Neural cell (in vitro differentiated cells): ENCODE measurements around the gene TEAD4. TPM values are rescaled to one million over a fixed set of nuclear protein-coding genes. Genes with fewer than 3 reads are reported as not detected.

ENCODE experiments used
- H2AFZ ChIP-seq: fragments of 200-600, 300-800 bp; sonication (generic), shearing (Covaris generic); 2 replicates; pipeline ENCODE4 v1.6.0; 2014; ENCODE audit warnings: low read depth, mild to moderate bottlenecking, antibody characterized with exemption, low read length, moderate library complexity
- H3F3A ChIP-seq: fragments of 200-600 bp; shearing (Covaris generic); 2 replicates; pipeline ENCODE4 v1.6.1; 2016; ENCODE audit warnings: mild to moderate bottlenecking, moderate library complexity, mixed read lengths, antibody characterized with exemption, low read length; ENCODE audit not compliant: insufficient read depth, poor library complexity, severe bottlenecking
- H3K27ac ChIP-seq: fragments of 200-600, 300-800 bp; sonication (generic), shearing (Covaris generic); 2 replicates; pipeline ENCODE4 v1.5.1; 2014; ENCODE audit warnings: mild to moderate bottlenecking, low read length, moderate library complexity
- H3K27me3 ChIP-seq: fragments of 300-800, 200-600 bp; sonication (generic), shearing (Covaris generic); 2 replicates; pipeline ENCODE4 v1.6.0; 2014; ENCODE audit warnings: mild to moderate bottlenecking, low read depth, low read length, moderate library complexity; ENCODE audit not compliant: insufficient read depth
- H3K36me3 ChIP-seq: fragments of 300-800, 200-600 bp; sonication (generic), shearing (Covaris generic); 2 replicates; pipeline ENCODE4 v1.5.1; 2014; ENCODE audit warnings: mild to moderate bottlenecking, antibody characterized with exemption, low read length, moderate library complexity; ENCODE audit not compliant: insufficient read depth
- H3K4me2 ChIP-seq: fragments of 300-800, 200-600 bp; sonication (generic), shearing (Covaris generic); 2 replicates; pipeline ENCODE4 v1.6.0; 2014; ENCODE audit warnings: mild to moderate bottlenecking, low read length
- H3K4me3 ChIP-seq: fragments of 300-800, 200-600 bp; sonication (generic), shearing (Covaris generic); 2 replicates; pipeline ENCODE4 v1.5.1; 2014; ENCODE audit warnings: mild to moderate bottlenecking, low read length, moderate library complexity
- H3K79me2 ChIP-seq: fragments of 200-600 bp; shearing (Covaris generic); replicated peaks from 2 replicates; pipeline ENCODE4 v1.6.0; 2014; ENCODE audit warnings: mild to moderate bottlenecking, low read length, moderate library complexity; ENCODE audit not compliant: insufficient read depth
- H3K9ac ChIP-seq: fragments of 300-800, 200-600 bp; sonication (generic), shearing (Covaris generic); 2 replicates; pipeline ENCODE4 v1.6.1; 2016; ENCODE audit warnings: mild to moderate bottlenecking, low read length, mixed read lengths
- H3K9me2 ChIP-seq: fragments of 200-600 bp; shearing (Covaris generic); 2 replicates; pipeline ENCODE4 v1.6.1; 2016; ENCODE audit warnings: mild to moderate bottlenecking, low read length, mixed read lengths; ENCODE audit not compliant: insufficient read depth
- H3K9me3 ChIP-seq: fragments of 200-600, 300-800 bp; sonication (generic), shearing (Covaris generic); 2 replicates; pipeline ENCODE4 v1.6.1; 2016; ENCODE audit warnings: mild to moderate bottlenecking, mixed run types, low read length, moderate library complexity, mixed read lengths
- H4K20me1 ChIP-seq: fragments of 200-600 bp; shearing (Covaris generic); 2 replicates; pipeline ENCODE4 v1.6.1; 2016; ENCODE audit warnings: mild to moderate bottlenecking, mixed run types; ENCODE audit not compliant: insufficient read depth
- EP300 ChIP-seq: fragments of 450-650 bp; conservative IDR thresholded peaks from 2 replicates; pipeline ENCODE4 v1.6.1; 2014; ENCODE audit warnings: antibody characterized with exemption, mild to moderate bottlenecking, moderate library complexity; ENCODE audit not compliant: poor library complexity, severe bottlenecking
- EZH2 ChIP-seq: fragments of 200-600, 300-800 bp; shearing (Covaris generic), sonication (generic); IDR thresholded peaks from 2 replicates; pipeline ENCODE4 v1.6.1; 2014; ENCODE audit warnings: antibody characterized with exemption, low read length, borderline replicate concordance, mild to moderate bottlenecking; ENCODE audit not compliant: insufficient read depth, poor library complexity, severe bottlenecking
- MXI1 ChIP-seq: fragments of 450-650 bp; conservative IDR thresholded peaks from 2 replicates; pipeline ENCODE4 v1.6.1; 2014; ENCODE audit warnings: antibody characterized with exemption, mild to moderate bottlenecking; ENCODE audit not compliant: poor library complexity, severe bottlenecking
- POLR2AphosphoS5 ChIP-seq: IDR thresholded peaks from 2 replicates; pipeline ENCODE4 v1.6.1; 2012
- RAD21 ChIP-seq: fragments of 450-650 bp; conservative IDR thresholded peaks from 2 replicates; pipeline ENCODE4 v1.6.1; 2014; ENCODE audit warnings: antibody characterized with exemption, mild to moderate bottlenecking, moderate library complexity
- REST ChIP-seq: IDR thresholded peaks from 2 replicates; pipeline ENCODE4 v1.6.1; 2012; ENCODE audit warnings: borderline replicate concordance
- SMC3 ChIP-seq: fragments of 450-650 bp; conservative IDR thresholded peaks from 2 replicates; pipeline ENCODE4 v1.6.1; 2014; ENCODE audit warnings: antibody characterized with exemption, mild to moderate bottlenecking, moderate library complexity; ENCODE audit not compliant: poor library complexity
- TAF1 ChIP-seq: IDR thresholded peaks from 2 replicates; pipeline ENCODE4 v1.6.1; 2012; ENCODE audit warnings: low read depth
- polyA plus RNA-seq: library from polyadenylated mRNA; depleted of rRNA; stranded (reverse); fragments of >200 nt; gene quantifications from 2 replicates; pipeline ENCODE4 v1.2.3, GENCODE V29; 2014
- TF ChIP-seq, protein P1 (sequence below): fragments of 450-650 bp; IDR thresholded peaks from 2 replicates; pipeline ENCODE4 v1.5.1; 2014; ENCODE audit warnings: antibody characterized with exemption, mild to moderate bottlenecking, moderate library complexity; ENCODE audit not compliant: poor library complexity, severe bottlenecking

The TEAD4 gene
- polyA plus RNA-seq, 1 donor from 2014 or later: 1.6 TPM

DNA sequence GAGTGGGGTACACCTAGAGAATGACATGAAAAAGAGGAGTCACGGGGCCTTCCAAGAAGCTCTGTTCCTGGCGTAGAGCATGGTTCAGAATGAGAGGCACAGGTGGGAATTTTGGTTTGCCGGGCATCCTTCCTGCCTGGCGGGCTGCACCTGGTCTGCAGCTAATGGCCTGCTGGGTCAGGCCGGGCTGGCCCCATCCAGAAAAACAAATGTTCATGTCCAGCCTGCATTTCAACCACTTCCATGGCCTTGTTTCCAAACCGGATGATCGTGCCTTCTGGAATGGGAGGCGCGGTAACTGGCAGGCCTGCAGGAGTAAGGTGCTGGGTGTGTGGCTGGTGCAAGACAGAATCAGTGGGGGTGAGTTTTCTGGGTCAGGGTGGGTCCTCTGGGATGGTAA, 14.4 kb downstream of the TEAD4 start:
- H3K4me2 ChIP-seq: no peak overlapping the region
- H3F3A ChIP-seq: no peaks in the 10 kb centered on the region
- H3K9me2 ChIP-seq: no peaks in the 10 kb centered on the region
- no peak overlapping the region for H3K4me3 ChIP-seq
- H4K20me1 ChIP-seq: no peaks in the 10 kb centered on the region
- H3K27me3 ChIP-seq: no peaks in the 10 kb centered on the region
- no peak overlapping the region for H3K9ac ChIP-seq
- H3K27ac ChIP-seq: no peak overlapping the region
- H3K79me2 ChIP-seq: no peaks in the 10 kb centered on the region
- TF ChIP-seq POLR2AphosphoS5 (no peak), SMC3 (no peak), EP300 (no peak), EZH2 (no peak), RAD21 (no peak), MXI1 (no peak), TAF1 (no peak), REST (no peak)
- TF ChIP-seq, protein P1, sequence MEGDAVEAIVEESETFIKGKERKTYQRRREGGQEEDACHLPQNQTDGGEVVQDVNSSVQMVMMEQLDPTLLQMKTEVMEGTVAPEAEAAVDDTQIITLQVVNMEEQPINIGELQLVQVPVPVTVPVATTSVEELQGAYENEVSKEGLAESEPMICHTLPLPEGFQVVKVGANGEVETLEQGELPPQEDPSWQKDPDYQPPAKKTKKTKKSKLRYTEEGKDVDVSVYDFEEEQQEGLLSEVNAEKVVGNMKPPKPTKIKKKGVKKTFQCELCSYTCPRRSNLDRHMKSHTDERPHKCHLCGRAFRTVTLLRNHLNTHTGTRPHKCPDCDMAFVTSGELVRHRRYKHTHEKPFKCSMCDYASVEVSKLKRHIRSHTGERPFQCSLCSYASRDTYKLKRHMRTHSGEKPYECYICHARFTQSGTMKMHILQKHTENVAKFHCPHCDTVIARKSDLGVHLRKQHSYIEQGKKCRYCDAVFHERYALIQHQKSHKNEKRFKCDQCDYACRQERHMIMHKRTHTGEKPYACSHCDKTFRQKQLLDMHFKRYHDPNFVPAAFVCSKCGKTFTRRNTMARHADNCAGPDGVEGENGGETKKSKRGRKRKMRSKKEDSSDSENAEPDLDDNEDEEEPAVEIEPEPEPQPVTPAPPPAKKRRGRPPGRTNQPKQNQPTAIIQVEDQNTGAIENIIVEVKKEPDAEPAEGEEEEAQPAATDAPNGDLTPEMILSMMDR: no peak
- H3K9me3 ChIP-seq: no peaks in the 10 kb centered on the region
- H3K36me3 ChIP-seq: no peaks in the 10 kb centered on the region
- H2AFZ ChIP-seq: no peak overlapping the region

DNA sequence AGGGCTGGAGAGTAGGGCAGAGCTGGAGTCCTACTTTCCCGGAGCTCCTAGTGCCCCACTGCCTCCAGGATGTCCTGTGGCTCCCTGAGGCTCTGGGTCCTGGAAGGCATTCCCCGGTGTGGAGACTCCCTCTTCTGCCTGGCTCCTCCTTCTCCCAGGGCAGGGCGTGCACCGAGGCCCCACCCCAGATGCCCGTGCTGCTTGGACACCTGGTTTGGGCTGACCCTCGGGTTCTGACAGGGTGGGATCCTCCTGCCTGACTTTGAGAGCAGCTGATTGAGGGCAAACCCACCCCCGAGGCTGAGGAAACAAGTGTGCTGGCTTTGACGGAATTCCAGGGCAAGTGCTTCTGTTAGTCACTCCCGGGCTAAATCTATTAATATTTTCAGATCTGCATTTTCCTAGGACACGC, 15.4 kb downstream of the TEAD4 start:
- no peak overlapping the region for H3K9ac ChIP-seq
- TF ChIP-seq EP300: no peak
- TF ChIP-seq SMC3: no peak
- no peak for TF ChIP-seq RAD21
- no peak for TF ChIP-seq TAF1
- TF ChIP-seq, protein P1: no peak
- H3F3A ChIP-seq: no peaks in the 10 kb centered on the region
- H2AFZ ChIP-seq: no peak overlapping the region
- H3K9me3 ChIP-seq: no peaks in the 10 kb centered on the region
- H3K4me3 ChIP-seq: no peak overlapping the region
- no peak overlapping the region for H3K4me2 ChIP-seq
- H3K79me2 ChIP-seq: no peaks in the 10 kb centered on the region
- no peak overlapping the region for H3K27ac ChIP-seq
- no peaks in the 10 kb centered on the region for H3K9me2 ChIP-seq
- H3K27me3 ChIP-seq: no peaks in the 10 kb centered on the region
- no peaks in the 10 kb centered on the region for H3K36me3 ChIP-seq
- H4K20me1 ChIP-seq: no peaks in the 10 kb centered on the region
